ENCODE data around the gene CASP4. TPM values are rescaled to one million over a fixed set of nuclear protein-coding genes. Genes with fewer than 3 reads are reported as not detected.

The CASP4 gene
- total RNA-seq, 1 donor from 2014 or later: 0.86 TPM

GRCh38 chr11:104967534-104968354 lies 630 bp downstream of the CASP4 start:
- Mint-ChIP-seq H3K9me3 (ENCODE audit: unreplicated experiment) (peaks cover 2% of the 10 kb centered on the region), H3K27me3 (ENCODE audit: low read depth, unreplicated experiment) (no peaks in the 10 kb centered on the region), H3K4me1 (ENCODE audit: low read depth, unreplicated experiment) (no peaks in the 10 kb centered on the region), H3K36me3 (ENCODE audit: low read depth, unreplicated experiment) (no peaks in the 10 kb centered on the region), H3K4me3 (ENCODE audit: unreplicated experiment) (no peak overlapping the region), H3K27ac (ENCODE audit: unreplicated experiment) (no peak overlapping the region)
- Histone ChIP-seq H3K4me1 (ENCODE audit: insufficient read depth, low read length) (no peaks in the 10 kb centered on the region), H4K20me1 (ENCODE audit: insufficient read depth, low read length) (no peaks in the 10 kb centered on the region), H3K9ac (ENCODE audit: low read length) (peak overlapping the region; percentile 81), H3K79me2 (ENCODE audit: insufficient read depth, low read length) (no peaks in the 10 kb centered on the region), H3K9me3 (ENCODE audit: insufficient read depth, low read depth, low read length) (no peaks in the 10 kb centered on the region), H3K36me3 (ENCODE audit: insufficient read depth, low read length) (no peaks in the 10 kb centered on the region), H3K27ac (ENCODE audit: low read depth, low read length) (peak overlapping the region; percentile 23), H3K4me2 (ENCODE audit: low read length) (peak overlapping the region; percentile 83), H3K27me3 (ENCODE audit: insufficient read depth, low read length) (no peaks in the 10 kb centered on the region), H3K4me3 (ENCODE audit: insufficient read depth, low read depth, low read length) (peak overlapping the region; percentile 65), H2AFZ (ENCODE audit: low read depth, low read length) (peak overlapping the region; percentile 87)
- no peak for TF ChIP-seq EZH2 (IDR thresholded peaks at IDR 0.05; ENCODE audit: insufficient read depth, low read length)
- no peak for TF ChIP-seq CTCF (IDR thresholded peaks at IDR 0.05; ENCODE audit: insufficient read depth, low read depth, low read length)
- FAIRE-seq (no peak), DNase-seq (ENCODE audit: low read depth) (no peak)

- H3K27ac Mint-ChIP-seq (ENCODE audit: unreplicated experiment): no peak overlapping the region
- FAIRE-seq (no peak), DNase-seq (ENCODE audit: low read depth) (no peak)
- Histone ChIP-seq H3K4me3 (ENCODE audit: insufficient read depth, low read depth, low read length) (no peak overlapping the region), H4K20me1 (ENCODE audit: insufficient read depth, low read length) (no peaks in the 10 kb centered on the region), H2AFZ (ENCODE audit: low read depth, low read length) (no peak overlapping the region), H3K4me1 (ENCODE audit: insufficient read depth, low read length) (no peaks in the 10 kb centered on the region), H3K36me3 (ENCODE audit: insufficient read depth, low read length) (no peaks in the 10 kb centered on the region), H3K27me3 (ENCODE audit: insufficient read depth, low read length) (no peaks in the 10 kb centered on the region), H3K9ac (ENCODE audit: low read length) (no peak overlapping the region), H3K4me2 (ENCODE audit: low read length) (no peak overlapping the region), H3K27ac (ENCODE audit: low read depth, low read length) (no peak overlapping the region), H3K79me2 (ENCODE audit: insufficient read depth, low read length) (no peaks in the 10 kb centered on the region), H3K9me3 (ENCODE audit: insufficient read depth, low read depth, low read length) (no peaks in the 10 kb centered on the region)
- H3K9me3 Mint-ChIP-seq (ENCODE audit: unreplicated experiment): peaks cover 2% of the 10 kb centered on the region
- no peaks in the 10 kb centered on the region for H3K4me1 Mint-ChIP-seq (ENCODE audit: low read depth, unreplicated experiment)
- no peaks in the 10 kb centered on the region for H3K36me3 Mint-ChIP-seq (ENCODE audit: low read depth, unreplicated experiment)
- H3K4me3 Mint-ChIP-seq (ENCODE audit: unreplicated experiment): no peak overlapping the region
- no peaks in the 10 kb centered on the region for H3K27me3 Mint-ChIP-seq (ENCODE audit: low read depth, unreplicated experiment)
- TF ChIP-seq EZH2 (IDR thresholded peaks at IDR 0.05; ENCODE audit: insufficient read depth, low read length): no peak
- TF ChIP-seq CTCF (IDR thresholded peaks at IDR 0.05; ENCODE audit: insufficient read depth, low read depth, low read length): no peak
These were observed 2.6 kb downstream of the CASP4 start for GRCh38 chr11:104965735-104966134.

- peaks cover 2% of the 10 kb centered on the region for H3K9me3 Mint-ChIP-seq (ENCODE audit: unreplicated experiment)
These were observed 4.1 kb downstream of the CASP4 start for GRCh38 chr11:104964247-104964646.

More at GRCh38 chr11:104964247-104964646, 4.1 kb downstream of the CASP4 start:
- Histone ChIP-seq H3K9me3 (ENCODE audit: insufficient read depth, low read depth, low read length) (no peaks in the 10 kb centered on the region), H3K27ac (ENCODE audit: low read depth, low read length) (no peak overlapping the region), H3K9ac (ENCODE audit: low read length) (no peak overlapping the region), H3K36me3 (ENCODE audit: insufficient read depth, low read length) (no peaks in the 10 kb centered on the region), H3K4me2 (ENCODE audit: low read length) (no peak overlapping the region), H3K4me1 (ENCODE audit: insufficient read depth, low read length) (no peaks in the 10 kb centered on the region), H4K20me1 (ENCODE audit: insufficient read depth, low read length) (no peaks in the 10 kb centered on the region), H2AFZ (ENCODE audit: low read depth, low read length) (no peak overlapping the region), H3K79me2 (ENCODE audit: insufficient read depth, low read length) (no peaks in the 10 kb centered on the region), H3K4me3 (ENCODE audit: insufficient read depth, low read depth, low read length) (no peak overlapping the region), H3K27me3 (ENCODE audit: insufficient read depth, low read length) (no peaks in the 10 kb centered on the region)
- FAIRE-seq (no peak), DNase-seq (ENCODE audit: low read depth) (no peak)
- no peaks in the 10 kb centered on the region for H3K36me3 Mint-ChIP-seq (ENCODE audit: low read depth, unreplicated experiment)
- H3K4me3 Mint-ChIP-seq (ENCODE audit: unreplicated experiment): no peak overlapping the region
- no peaks in the 10 kb centered on the region for H3K27me3 Mint-ChIP-seq (ENCODE audit: low read depth, unreplicated experiment)
- no peak overlapping the region for H3K27ac Mint-ChIP-seq (ENCODE audit: unreplicated experiment)
- H3K4me1 Mint-ChIP-seq (ENCODE audit: low read depth, unreplicated experiment): no peaks in the 10 kb centered on the region
- no peak for TF ChIP-seq EZH2 (IDR thresholded peaks at IDR 0.05; ENCODE audit: insufficient read depth, low read length)
- no peak for TF ChIP-seq CTCF (IDR thresholded peaks at IDR 0.05; ENCODE audit: insufficient read depth, low read depth, low read length)

Measured in astrocyte (in vitro differentiated cells and primary cell).